Heart left ventricle (tissue), 13 donors: ENCODE measurements around the gene NUDCD3.

Source experiments
- CTCF ChIP-seq, 12 donors: fragments of 200-600 bp; sonication (generic) in 4 of 12; IDR thresholded peaks; one replicate each; pipeline versions ENCODE4 v1.5.0 to v1.8.0; 2018 to 2022; ENCODE audit warnings: antibody characterized with exemption in 12 of 12, mild to moderate bottlenecking in 5 of 12
- POLR2A ChIP-seq, 2 donors: fragments of 450-650 bp; IDR thresholded peaks; one replicate each; pipeline ENCODE4 v1.6.1; 2017; ENCODE audit warnings: antibody characterized with exemption in 2 of 2, mild to moderate bottlenecking in 2 of 2, moderate library complexity in 2 of 2
- donor health status: ischemic (EF 13 %, LVEDD 7.1; RV severe dilation, severe dysfunction).
- donor health status: DM: no; HTN: yes; CAD: no.
- donor health status: DM: no; HTN: no; CAD: no.
- donor health status: ischemic (EF 25% LVEDD 6.9; RV normal size, moderate dysfunction).
- donor health status: ischemic (EF 25% LVEDD 5.7; RV mildly dilated, moderate dysfunction).
- donor health status: ischemic (EF 35%, LVEDD 5.7; RV mildly dilated, moderate dysfunction).
- donor health status: nonischemic (EF 11% LVEDD 7.7; RV severe dilation, severe dysfunction).
- donor health status: DM: yes; HTN: yes; CAD: no.
- donor health status: PGD.
- donor health status: ischemic (EF 29% LVEDD 5.4; RV normal size, mild dysfunction).
- donor health status: nonischemic (EF 23%, LVEDD 6.1; RV moderate dilation, normal function).

- TF ChIP-seq CTCF (IDR thresholded peaks at IDR 0.05) (no peak), POLR2A (IDR thresholded peaks at IDR 0.05) (no peak)
These were observed 117.7 kb downstream of the NUDCD3 start for GRCh38 chr7:44372560-44373417.
